ENCODE data around the gene CDC25A.
"Not testable (repeated sequence)": the region's sequence is repeated elsewhere in the genome, so short reads cannot be mapped to it uniquely, and the experiment has no call there.

CDC25A gene
- total RNA-seq = 0.48 to 0.84 reads per million in 2 donors

GRCh38 chr3:48188266-48189201 lies at the start of gene CDC25A:
CDC25A (minus strand) TSS chr3:48188417; CDS start chr3:48187947, 470 bp downstream.
- DNase-seq = peak; percentile 81

DNA sequence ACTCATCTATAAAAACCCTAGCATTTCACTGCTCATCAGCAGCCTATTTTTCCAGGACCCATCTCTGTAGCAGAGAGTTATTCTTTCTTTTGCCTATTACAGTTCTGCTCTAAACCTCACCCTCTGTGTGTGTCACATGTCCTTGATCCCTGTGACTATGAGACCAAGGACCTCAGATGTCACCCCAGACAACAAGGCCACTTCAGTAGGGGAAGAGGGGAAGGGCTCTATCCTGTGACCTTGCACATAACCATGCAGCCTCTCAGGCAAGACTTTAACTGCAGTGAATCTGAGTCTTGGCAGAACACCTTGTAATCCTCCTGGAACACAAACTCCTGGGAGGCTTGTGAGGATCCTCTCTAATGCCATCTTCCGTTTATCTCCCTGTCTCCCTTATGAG lies 48.3 kb upstream of the CDC25A start:
- DNase-seq = no peak

DNA sequence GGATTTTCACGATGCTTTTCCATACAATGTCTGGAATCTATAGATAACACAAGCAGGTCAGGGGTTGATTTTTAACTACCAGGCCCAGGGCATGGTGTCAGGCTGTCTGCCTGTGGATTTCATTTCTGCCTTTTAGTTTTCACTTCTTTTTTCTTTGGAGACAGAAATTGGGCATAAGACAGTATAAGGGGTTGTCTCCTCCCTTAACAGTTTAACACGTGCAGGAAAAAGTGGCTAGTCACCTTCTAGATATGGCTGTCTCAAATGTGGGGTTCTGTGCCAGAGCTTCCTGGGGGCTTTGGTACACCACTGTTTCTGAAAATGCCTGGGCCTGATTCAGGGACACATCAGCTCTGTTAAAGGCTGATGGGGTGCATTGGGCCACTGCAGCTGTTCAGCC lies 45.3 kb upstream of the CDC25A start:
- no peak for DNase-seq

DNA sequence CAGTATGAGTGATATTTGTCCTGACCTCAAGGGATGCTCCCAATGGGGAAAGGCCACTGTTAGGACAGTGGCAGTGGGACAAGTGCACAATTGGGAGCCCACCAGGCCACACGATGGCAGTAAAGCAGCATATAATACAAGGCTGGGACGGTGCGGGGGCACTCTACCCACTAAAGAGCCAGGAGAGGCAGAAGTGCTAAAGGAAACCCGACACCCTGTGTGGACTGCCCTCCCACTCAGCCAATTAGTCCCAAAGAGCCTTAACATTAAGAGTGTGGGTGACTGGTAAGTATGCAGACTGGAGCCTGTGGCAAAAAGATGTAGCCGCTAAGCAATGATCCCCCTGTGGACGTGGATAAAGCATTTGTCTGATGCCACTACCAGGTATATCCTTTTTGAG lies 44.5 kb upstream of the CDC25A start:
- DNase-seq = no peak

GRCh38 chr3:48232232-48232631 lies 44.0 kb upstream of the CDC25A start:
- DNase-seq = no peak

DNA sequence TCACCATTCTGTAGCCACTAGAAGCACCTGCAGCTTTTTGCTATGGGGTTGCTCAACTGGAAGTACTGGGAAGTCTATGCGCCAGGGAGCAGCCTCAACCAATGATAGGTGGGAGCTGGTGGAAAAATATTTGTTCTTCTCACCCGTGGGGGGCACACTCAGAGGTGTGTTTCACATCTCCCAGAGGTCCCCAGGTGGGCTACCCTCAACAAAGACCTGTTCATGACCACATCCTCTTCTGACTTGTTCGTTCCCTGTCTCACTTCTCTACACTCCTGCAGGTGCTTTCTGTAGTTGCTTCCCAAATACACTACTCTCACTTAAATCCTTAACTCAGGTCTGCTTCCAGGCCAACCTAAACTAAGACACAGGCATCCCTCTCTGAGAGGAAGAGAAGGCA lies 38.7 kb upstream of the CDC25A start:
- DNase-seq = no peak

GRCh38 chr3:48225587-48225986 lies 37.4 kb upstream of the CDC25A start:
- no peak for DNase-seq

- no peak for DNase-seq
Measured at GRCh38 chr3:48222616-48223513, 34.6 kb upstream of the CDC25A start, which contains the start of gene CAMP. CAMP (plus strand) TSS chr3:48223495; CDS start chr3:48223512, 17 bp downstream.

- DNase-seq = no peak
Measured at GRCh38 chr3:48220746-48221145, 32.5 kb upstream of the CDC25A start.

GRCh38 chr3:48219543-48219942 lies 31.3 kb upstream of the CDC25A start:
- DNase-seq = no peak

DNA sequence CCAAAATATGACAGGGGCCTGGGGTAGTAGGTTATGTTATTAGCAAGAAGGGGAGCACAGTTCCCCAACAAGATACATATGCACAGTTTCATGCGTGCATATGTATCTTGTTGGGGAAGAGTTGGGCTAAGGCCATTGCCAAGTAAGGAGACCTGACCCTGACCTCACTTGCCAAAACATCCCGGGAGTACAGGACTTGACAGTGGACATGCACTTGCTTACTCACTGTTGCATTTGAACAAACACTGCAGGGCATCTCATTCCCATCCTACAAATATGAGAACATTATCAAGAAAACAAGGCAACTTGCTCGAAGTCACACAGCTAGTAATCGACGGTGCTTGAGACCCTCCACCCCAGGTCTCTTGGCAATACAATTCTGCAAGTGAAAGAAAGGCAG lies 30.3 kb upstream of the CDC25A start:
- DNase-seq = no peak

DNA sequence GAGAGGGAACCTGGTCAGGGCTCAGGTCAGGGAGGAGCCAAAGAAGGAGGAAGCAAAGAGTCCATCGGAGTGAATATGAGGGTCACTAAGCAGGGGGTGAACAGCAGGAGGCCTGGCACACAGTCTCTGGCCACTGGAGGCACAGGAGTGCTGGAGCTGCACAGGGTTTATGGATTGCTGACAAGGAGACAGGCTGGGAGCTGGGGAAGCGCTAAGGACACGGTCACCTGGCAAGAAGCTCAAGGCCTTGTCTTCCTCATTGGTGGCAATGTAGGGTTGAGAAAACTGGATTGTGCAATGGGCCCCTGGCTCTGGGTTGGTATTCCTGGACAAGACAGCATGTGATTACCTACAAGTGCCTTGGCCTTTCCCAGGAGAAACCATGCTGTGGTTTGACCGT lies 29.2 kb upstream of the CDC25A start:
- DNase-seq = no peak

DNA sequence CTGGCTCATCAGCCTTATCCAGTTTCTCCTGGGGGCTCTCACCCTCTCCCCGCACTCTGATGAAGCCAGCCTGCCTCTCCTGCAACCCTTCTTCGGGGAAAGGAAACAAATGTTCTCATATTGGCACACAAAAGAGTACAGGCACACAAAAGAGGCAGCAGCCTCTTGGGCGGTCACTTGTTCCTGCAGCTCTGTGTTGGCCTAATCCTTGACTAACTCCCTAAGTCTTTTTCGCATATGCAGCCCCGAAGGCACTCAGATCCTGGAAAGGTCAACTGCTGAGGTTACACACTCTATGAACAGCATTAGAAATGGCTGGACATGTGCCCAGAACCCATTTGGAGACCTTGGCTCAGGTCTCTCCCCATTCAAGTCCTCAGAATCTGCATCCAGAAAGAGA lies 27.7 kb upstream of the CDC25A start:
- DNase-seq = no peak

- DNase-seq = no peak
Measured at GRCh38 chr3:48215466-48215865, 27.2 kb upstream of the CDC25A start.

- DNase-seq = no peak
Measured at GRCh38 chr3:48215019-48215418, 26.8 kb upstream of the CDC25A start.

GRCh38 chr3:48214225-48214624 lies 26.0 kb upstream of the CDC25A start:
- DNase-seq = no peak

- not testable (repeated sequence) for DNase-seq
Measured at GRCh38 chr3:48211776-48212175, 23.6 kb upstream of the CDC25A start.

- DNase-seq = not testable (repeated sequence)
Measured at GRCh38 chr3:48210534-48210933, 22.3 kb upstream of the CDC25A start.

DNA sequence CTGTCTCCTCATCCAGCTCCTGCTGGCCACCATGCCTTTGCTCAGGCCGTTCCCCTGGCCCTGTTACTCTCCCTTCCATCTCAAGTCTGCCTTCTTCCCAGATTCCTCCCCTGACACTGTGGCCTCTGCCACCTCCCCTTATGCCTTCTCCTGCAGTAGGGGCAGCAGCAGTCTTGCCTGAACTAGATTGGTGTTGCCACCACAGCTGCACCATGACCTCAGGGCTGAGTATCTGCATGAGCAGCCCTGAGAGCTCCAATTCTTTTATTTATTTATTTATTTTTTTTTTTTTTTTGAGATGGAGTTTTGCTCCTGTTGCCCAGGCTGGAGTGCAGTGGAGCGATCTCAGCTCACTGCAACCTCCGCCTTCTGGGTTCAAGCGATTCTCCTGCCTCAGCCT lies 21.2 kb upstream of the CDC25A start:
- no peak for DNase-seq

DNA sequence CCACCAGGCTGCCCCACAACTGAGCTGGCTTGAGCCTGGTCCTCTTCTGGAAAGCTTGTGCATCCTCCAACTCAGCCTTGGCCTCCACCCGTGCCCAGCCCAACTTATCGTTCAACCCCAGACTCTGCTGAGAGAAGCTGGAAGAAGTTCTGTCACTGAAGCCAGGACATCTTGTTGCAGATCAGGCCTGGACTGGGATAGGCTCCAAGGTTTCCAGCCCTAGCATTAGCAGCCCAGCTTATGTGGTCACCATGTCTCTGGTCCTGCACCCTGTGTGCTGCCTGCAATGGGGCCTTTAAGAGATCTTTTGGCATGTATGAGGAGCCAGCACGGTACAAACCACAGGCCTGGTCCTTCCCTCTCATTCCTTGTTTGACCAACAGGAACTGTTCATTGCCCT lies 19.9 kb upstream of the CDC25A start:
- DNase-seq = no peak

DNA sequence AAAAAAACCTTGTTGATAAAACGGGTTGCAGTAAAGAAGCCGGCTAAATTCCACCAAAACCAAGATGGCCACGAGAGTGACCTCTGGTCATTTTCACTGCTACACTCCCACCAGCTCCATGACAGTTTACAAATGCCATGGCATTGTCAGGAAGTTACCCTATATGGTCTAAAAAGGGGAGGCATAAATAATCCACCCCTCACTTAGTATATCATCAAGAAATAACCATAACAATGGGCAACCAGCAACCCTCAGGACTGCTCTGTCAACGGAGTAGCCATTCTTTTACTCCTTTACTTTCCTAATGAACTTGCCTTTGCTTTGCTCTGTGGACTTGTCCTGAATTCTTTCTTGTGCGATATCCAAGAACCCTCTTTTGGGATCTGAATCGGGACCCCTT lies 14.4 kb upstream of the CDC25A start:
- DNase-seq = no peak

- no peak for DNase-seq
Measured at GRCh38 chr3:48199117-48199516, 10.9 kb upstream of the CDC25A start.

DNA sequence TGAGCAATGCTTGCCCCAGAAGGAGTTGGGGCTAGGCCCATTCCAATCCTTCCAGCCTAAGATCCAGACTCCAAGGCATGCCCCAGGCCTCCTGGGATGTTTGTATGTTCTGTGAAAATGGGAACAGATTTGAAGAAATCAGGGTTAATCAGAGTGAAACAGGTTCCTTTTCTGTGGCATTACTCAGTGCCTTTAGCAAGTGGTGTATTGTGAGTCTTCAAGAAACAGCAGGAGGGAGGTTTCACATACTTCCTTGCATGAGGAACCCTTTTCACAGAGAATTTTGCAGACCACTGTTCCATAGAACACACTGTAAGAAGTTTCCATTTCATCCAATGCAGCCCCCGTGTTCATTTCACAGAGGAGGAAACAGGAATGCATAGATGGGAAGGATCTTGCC lies 8.4 kb upstream of the CDC25A start:
- DNase-seq = no peak

All from T-helper 9 cell (primary cell).